ENCODE measurements around the gene DNAJC3. TPM values are rescaled to one million over a fixed set of nuclear protein-coding genes. Genes with fewer than 3 reads are reported as not detected.

Gene DNAJC3
- polyA plus RNA-seq, 1 of the 3 experiments (the other 2 are of a cell fraction) = 5.8 TPM

DNA sequence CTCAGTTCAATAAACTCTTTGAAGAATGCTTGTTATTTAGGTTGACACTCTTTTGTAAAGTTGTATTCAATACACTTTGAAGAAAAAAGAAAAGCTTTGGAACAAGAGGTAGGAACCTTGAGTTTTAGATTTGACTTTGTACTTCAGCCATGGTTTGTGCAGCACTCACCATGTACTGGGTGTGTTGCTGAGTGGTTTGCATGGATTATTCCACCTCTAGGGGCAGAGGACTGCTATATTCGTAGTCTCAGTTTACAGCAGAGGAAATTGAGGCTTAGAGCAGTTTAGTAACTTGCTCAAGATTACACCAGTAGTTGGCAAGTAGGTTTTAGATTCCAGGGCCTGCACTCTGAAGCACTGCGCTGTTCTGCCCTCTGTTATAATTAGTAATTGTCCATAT lies 68.8 kb downstream of the DNAJC3 start:
- ChIA-PET CTCF (interaction anchor here (1.8 kb wide), 1 partner anchor 88 kb away, joined by 4 read pairs; no protein-coding TSS in a partner anchor), POLR2A (no interaction called here)
- H4K20me1 ChIP-seq (ENCODE audit: insufficient read depth) = peaks cover 4% of the 10 kb centered on the region; the same call in 1 of the 2 replicates
- H3K36me3 ChIP-seq (replicated peaks in 1 of 2; ENCODE audit: control insufficient read depth in 1 of 2, insufficient read depth in 2 of 2, low read length in 1 of 2) = no peaks in the 10 kb centered on the region
- no peaks in the 10 kb centered on the region for H3F3A ChIP-seq (replicated peaks; ENCODE audit: insufficient read depth)
- no peaks in the 10 kb centered on the region for H3K9me2 ChIP-seq
- no peak for DNase-seq
- H3K27me3 ChIP-seq (ENCODE audit: insufficient read depth) = no peaks in the 10 kb centered on the region
- no peak overlapping the region for H3K4me3 ChIP-seq (ENCODE audit: low read depth in 2 of 2, low read length in 1 of 2)
- 83% methylated on average over 2 of the region's 2 CpGs for WGBS (ENCODE audit: low lambda C conversion rate)
- peaks cover 30% of the 10 kb centered on the region; the same call in 1 of the 2 replicates for H3K79me2 ChIP-seq (ENCODE audit: insufficient read depth)
- H3K4me2 ChIP-seq = no peak overlapping the region
- no peaks in the 10 kb centered on the region for H3K4me1 ChIP-seq (ENCODE audit: control insufficient read depth in 1 of 2, insufficient read depth in 2 of 2, low read depth in 1 of 2, low read length in 1 of 2)
- H3K9ac ChIP-seq = no peak overlapping the region
- no peaks in the 10 kb centered on the region for H3K9me3 ChIP-seq
- no peak overlapping the region for H3K27ac ChIP-seq (ENCODE audit: low read depth in 2 of 2, low read length in 1 of 2)
- TF ChIP-seq, protein P1, sequence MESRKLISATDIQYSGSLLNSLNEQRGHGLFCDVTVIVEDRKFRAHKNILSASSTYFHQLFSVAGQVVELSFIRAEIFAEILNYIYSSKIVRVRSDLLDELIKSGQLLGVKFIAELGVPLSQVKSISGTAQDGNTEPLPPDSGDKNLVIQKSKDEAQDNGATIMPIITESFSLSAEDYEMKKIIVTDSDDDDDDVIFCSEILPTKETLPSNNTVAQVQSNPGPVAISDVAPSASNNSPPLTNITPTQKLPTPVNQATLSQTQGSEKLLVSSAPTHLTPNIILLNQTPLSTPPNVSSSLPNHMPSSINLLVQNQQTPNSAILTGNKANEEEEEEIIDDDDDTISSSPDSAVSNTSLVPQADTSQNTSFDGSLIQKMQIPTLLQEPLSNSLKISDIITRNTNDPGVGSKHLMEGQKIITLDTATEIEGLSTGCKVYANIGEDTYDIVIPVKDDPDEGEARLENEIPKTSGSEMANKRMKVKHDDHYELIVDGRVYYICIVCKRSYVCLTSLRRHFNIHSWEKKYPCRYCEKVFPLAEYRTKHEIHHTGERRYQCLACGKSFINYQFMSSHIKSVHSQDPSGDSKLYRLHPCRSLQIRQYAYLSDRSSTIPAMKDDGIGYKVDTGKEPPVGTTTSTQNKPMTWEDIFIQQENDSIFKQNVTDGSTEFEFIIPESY (IDR thresholded peaks at IDR 0.05; ENCODE audit: borderline replicate concordance, low read depth) = no peak
- TF ChIP-seq, protein P2, sequence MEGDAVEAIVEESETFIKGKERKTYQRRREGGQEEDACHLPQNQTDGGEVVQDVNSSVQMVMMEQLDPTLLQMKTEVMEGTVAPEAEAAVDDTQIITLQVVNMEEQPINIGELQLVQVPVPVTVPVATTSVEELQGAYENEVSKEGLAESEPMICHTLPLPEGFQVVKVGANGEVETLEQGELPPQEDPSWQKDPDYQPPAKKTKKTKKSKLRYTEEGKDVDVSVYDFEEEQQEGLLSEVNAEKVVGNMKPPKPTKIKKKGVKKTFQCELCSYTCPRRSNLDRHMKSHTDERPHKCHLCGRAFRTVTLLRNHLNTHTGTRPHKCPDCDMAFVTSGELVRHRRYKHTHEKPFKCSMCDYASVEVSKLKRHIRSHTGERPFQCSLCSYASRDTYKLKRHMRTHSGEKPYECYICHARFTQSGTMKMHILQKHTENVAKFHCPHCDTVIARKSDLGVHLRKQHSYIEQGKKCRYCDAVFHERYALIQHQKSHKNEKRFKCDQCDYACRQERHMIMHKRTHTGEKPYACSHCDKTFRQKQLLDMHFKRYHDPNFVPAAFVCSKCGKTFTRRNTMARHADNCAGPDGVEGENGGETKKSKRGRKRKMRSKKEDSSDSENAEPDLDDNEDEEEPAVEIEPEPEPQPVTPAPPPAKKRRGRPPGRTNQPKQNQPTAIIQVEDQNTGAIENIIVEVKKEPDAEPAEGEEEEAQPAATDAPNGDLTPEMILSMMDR (IDR thresholded peaks at IDR 0.05) = peak; percentile 13; the same call in 1 of the 2 replicates
- no peak overlapping the region for H2AFZ ChIP-seq (ENCODE audit: low read depth)

DNA sequence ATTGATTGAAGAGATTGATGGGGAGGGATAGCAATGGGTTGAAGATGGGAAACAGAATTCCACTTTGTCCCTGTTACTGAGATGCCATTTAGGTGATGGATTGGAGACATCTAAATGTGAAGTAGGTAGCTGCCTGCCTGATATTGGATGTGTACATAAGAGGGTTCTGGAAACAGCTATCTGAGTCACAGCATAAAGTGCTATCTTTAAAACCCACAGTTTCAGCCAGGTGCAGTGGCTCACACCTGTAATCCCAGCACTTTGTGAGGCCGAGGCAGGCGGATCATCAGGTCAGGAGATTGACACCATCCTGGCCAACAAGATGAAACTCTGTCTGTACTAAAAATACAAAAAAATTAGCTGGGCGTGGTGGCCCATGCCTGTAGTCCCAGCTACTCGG lies 72.6 kb downstream of the DNAJC3 start:
- Histone ChIP-seq H3K9me3 (no peaks in the 10 kb centered on the region), H4K20me1 (ENCODE audit: insufficient read depth) (no peaks in the 10 kb centered on the region), H2AFZ (ENCODE audit: low read depth) (no peak overlapping the region), H3F3A (replicated peaks; ENCODE audit: insufficient read depth) (no peaks in the 10 kb centered on the region), H3K27ac (ENCODE audit: low read depth in 2 of 2, low read length in 1 of 2) (no peak overlapping the region), H3K4me1 (ENCODE audit: control insufficient read depth in 1 of 2, insufficient read depth in 2 of 2, low read depth in 1 of 2, low read length in 1 of 2) (no peaks in the 10 kb centered on the region), H3K4me3 (ENCODE audit: low read depth in 2 of 2, low read length in 1 of 2) (no peak overlapping the region), H3K4me2 (no peak overlapping the region), H3K27me3 (ENCODE audit: insufficient read depth) (no peaks in the 10 kb centered on the region), H3K79me2 (ENCODE audit: insufficient read depth) (no peaks in the 10 kb centered on the region), H3K9me2 (no peaks in the 10 kb centered on the region), H3K9ac (no peak overlapping the region), H3K36me3 (replicated peaks in 1 of 2; ENCODE audit: control insufficient read depth in 1 of 2, insufficient read depth in 2 of 2, low read length in 1 of 2) (no peaks in the 10 kb centered on the region)
- CTCF ChIA-PET = interaction anchor here (0.6 kb wide), 1 partner anchor 46 kb away, joined by 3 read pairs; no protein-coding TSS in a partner anchor
- no peak for TF ChIP-seq EP300 (IDR thresholded peaks at IDR 0.05; ENCODE audit: borderline replicate concordance in 1 of 2, low read depth in 1 of 2, low read length in 1 of 2)
- no peak for TF ChIP-seq CHD2 (IDR thresholded peaks at IDR 0.05; ENCODE audit: low read length, partially characterized antibody)
- no peak for DNase-seq
- POLR2A ChIA-PET = no interaction called here
- 94% methylated on average over 4 of the region's 4 CpGs for WGBS (ENCODE audit: low lambda C conversion rate)

DNA sequence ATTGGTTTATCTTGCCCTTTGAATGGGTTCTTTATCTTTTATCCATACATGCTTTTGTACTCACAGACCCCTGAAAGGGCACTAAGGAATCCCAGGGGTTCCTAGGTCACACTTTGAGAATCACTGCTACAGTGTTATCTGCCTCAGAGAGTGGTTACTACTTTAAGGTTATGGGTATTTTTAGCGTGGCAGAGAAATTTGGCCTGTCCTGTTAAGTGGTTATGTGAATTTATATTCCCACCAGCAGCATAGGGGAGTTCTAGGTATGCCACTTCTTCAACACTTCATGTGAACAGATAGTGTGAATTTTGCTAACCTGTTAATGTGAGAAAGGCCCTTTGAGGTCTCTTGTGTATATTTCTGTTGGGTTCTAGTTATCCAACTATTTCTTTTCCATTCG lies 75.7 kb downstream of the DNAJC3 start:
- no peak for DNase-seq
- Histone ChIP-seq H3F3A (replicated peaks; ENCODE audit: insufficient read depth) (no peaks in the 10 kb centered on the region), H3K9me2 (no peaks in the 10 kb centered on the region), H3K4me1 (ENCODE audit: control insufficient read depth in 1 of 2, insufficient read depth in 2 of 2, low read depth in 1 of 2, low read length in 1 of 2) (no peaks in the 10 kb centered on the region), H3K27me3 (ENCODE audit: insufficient read depth) (no peaks in the 10 kb centered on the region), H3K79me2 (ENCODE audit: insufficient read depth) (no peaks in the 10 kb centered on the region), H3K36me3 (replicated peaks in 1 of 2; ENCODE audit: control insufficient read depth in 1 of 2, insufficient read depth in 2 of 2, low read length in 1 of 2) (peaks cover 0 to 3% of the 10 kb centered on the region in 2 experiments), H3K27ac (ENCODE audit: low read depth in 2 of 2, low read length in 1 of 2) (no peak overlapping the region), H2AFZ (ENCODE audit: low read depth) (no peak overlapping the region), H3K4me2 (no peak overlapping the region), H3K9ac (no peak overlapping the region), H3K4me3 (ENCODE audit: low read depth in 2 of 2, low read length in 1 of 2) (no peak overlapping the region), H3K9me3 (no peaks in the 10 kb centered on the region), H4K20me1 (ENCODE audit: insufficient read depth) (no peaks in the 10 kb centered on the region)
- TF ChIP-seq, protein P1 (IDR thresholded peaks at IDR 0.05; ENCODE audit: borderline replicate concordance, low read depth) = no peak
- no peak for TF ChIP-seq YY1 (IDR thresholded peaks at IDR 0.05; ENCODE audit: low read depth)
- CTCF ChIA-PET = no interaction called here
- POLR2A ChIA-PET = no interaction called here
- WGBS (ENCODE audit: low lambda C conversion rate) = 88% methylated on average over 2 of the region's 2 CpGs
